ENCODE data around the gene RRP9. TPM values are rescaled to one million over a fixed set of nuclear protein-coding genes. Genes with fewer than 3 reads are reported as not detected.
A peak's percentile ranks its signal among the peaks of the same experiment; 100 is the strongest.

RRP9 gene
- total and polyA plus RNA-seq, 2 donors (not counting 3 experiments of a cell fraction or from before 2014, with no cell fraction given) = 26.0 to 30.1 TPM

DNA sequence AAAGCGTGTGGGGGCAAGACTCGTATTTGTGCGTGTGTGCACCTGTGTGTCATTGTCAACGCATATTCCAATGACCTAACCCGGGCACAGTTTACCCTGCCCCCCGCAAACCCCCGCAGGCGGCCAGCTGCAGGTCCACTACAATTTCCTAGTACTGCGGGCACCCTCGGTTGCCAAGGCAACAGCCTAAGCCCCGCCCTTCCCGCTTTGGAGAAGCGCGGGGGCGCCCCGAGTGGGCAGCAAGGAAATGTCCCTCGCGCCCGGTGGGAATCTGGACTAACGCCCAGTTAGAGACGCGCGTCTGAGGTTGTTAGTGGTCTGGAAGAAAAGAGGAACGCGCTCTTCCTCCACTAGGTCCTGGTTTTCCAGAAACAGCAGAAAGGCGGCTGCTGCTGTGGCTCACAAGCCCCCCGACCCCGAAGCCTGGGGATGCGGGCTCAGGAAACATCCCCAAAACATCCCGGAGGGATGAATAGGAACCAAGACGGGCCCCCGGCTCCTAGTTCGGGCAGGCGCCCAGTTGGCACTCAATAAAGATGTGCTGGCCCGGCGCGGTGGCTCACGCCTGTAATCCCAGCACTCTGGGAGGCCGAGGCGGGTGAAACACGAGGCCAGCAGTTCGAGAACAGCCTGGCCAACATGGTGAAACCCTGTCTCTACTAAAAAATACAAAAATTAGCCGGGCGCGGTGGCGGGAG, 34.3 kb upstream of the RRP9 start:
- H3K27ac ChIP-seq (ENCODE audit: insufficient read depth, low read depth, low read length) = no peak overlapping the region
- no peaks in the 10 kb centered on the region for H3K9me3 ChIP-seq (replicated peaks; ENCODE audit: control insufficient read depth, insufficient read depth, low read length)
- H2AFZ ChIP-seq (ENCODE audit: low read depth, low read length) = no peak overlapping the region
- H3K36me3 ChIP-seq (ENCODE audit: control insufficient read depth in 2 of 2, extremely low read depth in 1 of 2, insufficient read depth in 2 of 2, low read length in 2 of 2) = no peaks in the 10 kb centered on the region
- ChIA-PET POLR2A (no interaction called here), CTCF (interaction anchor here (1.1 to 3.3 kb wide), 3 partner anchors 11 to 34 kb away, joined by 3 to 46 read pairs (median 3); partner anchors contain the start of genes PARP3, RPL29 and RRP9)
- peak overlapping the region; percentile 67 for H3K4me2 ChIP-seq (ENCODE audit: insufficient read depth, low read length)
- H3K4me3 ChIP-seq (replicated peaks in 1 of 3; ENCODE audit: insufficient read depth in 1 of 3, low read depth in 1 of 3, low read length in 3 of 3) = peak overlapping the region in 2 of 3 experiments; percentile 47 to 53
- H3K4me1 ChIP-seq (ENCODE audit: control insufficient read depth, extremely low read depth, insufficient read depth, low read length) = peaks cover 22% of the 10 kb centered on the region
- DNase-seq (ENCODE audit: low read depth, low spot score) (peak; percentile 65), FAIRE-seq (peak; percentile 70)
- H4K20me1 ChIP-seq (replicated peaks; ENCODE audit: control insufficient read depth, extremely low read depth, insufficient read depth, low read length) = no peaks in the 10 kb centered on the region
- H3K9me1 ChIP-seq (replicated peaks; ENCODE audit: control insufficient read depth, extremely low read depth, insufficient read depth, low read length) = no peaks in the 10 kb centered on the region
- no peaks in the 10 kb centered on the region for H3K79me2 ChIP-seq (ENCODE audit: control insufficient read depth, insufficient read depth, low read length)
- no peak overlapping the region for H3K9ac ChIP-seq (replicated peaks; ENCODE audit: extremely low read depth, insufficient read depth, low read length)
- H3K27me3 ChIP-seq (ENCODE audit: control insufficient read depth in 2 of 2, insufficient read depth in 2 of 2, low read length in 2 of 2) = no peaks in the 10 kb centered on the region
- intact Hi-C loops (cut with micrococcal nuclease) (loop anchor here (1.0 kb wide), 1 partner anchor 7 kb away; the partner anchor contains the start of gene ACY1), dilution Hi-C loops (cut with MboI; ENCODE audit: extremely low pct_ligation_motif_present, low sequenced_read_pairs) (no loop called here)
- BruUV-seq (replicated peaks) = no TSS peak
- TF ChIP-seq, protein P1, sequence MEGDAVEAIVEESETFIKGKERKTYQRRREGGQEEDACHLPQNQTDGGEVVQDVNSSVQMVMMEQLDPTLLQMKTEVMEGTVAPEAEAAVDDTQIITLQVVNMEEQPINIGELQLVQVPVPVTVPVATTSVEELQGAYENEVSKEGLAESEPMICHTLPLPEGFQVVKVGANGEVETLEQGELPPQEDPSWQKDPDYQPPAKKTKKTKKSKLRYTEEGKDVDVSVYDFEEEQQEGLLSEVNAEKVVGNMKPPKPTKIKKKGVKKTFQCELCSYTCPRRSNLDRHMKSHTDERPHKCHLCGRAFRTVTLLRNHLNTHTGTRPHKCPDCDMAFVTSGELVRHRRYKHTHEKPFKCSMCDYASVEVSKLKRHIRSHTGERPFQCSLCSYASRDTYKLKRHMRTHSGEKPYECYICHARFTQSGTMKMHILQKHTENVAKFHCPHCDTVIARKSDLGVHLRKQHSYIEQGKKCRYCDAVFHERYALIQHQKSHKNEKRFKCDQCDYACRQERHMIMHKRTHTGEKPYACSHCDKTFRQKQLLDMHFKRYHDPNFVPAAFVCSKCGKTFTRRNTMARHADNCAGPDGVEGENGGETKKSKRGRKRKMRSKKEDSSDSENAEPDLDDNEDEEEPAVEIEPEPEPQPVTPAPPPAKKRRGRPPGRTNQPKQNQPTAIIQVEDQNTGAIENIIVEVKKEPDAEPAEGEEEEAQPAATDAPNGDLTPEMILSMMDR (IDR thresholded peaks at IDR 0.05; ENCODE audit: extremely low read depth in 1 of 2, insufficient read depth in 1 of 2, low read depth in 1 of 2, low read length in 2 of 2) = peak in 1 of 2 donors; percentile 36
- TF ChIP-seq MYC (IDR thresholded peaks at IDR 0.05; ENCODE audit: low read depth, low read length) = no peak

Measured in endothelial cell of umbilical vein (primary cell).